PC-9 (cell line): ENCODE data around the gene ASXL1.

Experiments
- CTCF ChIP-seq: fragments of 200-600 bp; sonication (generic); conservative IDR thresholded peaks from 2 replicates; pipeline ENCODE4 v1.6.1; 2017; ENCODE audit warnings: mixed run types, antibody characterized with exemption, mild to moderate bottlenecking, moderate library complexity
- EZH2 ChIP-seq: fragments of 200-600 bp; sonication (generic); IDR thresholded peaks from 2 replicates; pipeline ENCODE4 v1.8.0; 2017; ENCODE audit warnings: antibody characterized with exemption, low read depth

DNA sequence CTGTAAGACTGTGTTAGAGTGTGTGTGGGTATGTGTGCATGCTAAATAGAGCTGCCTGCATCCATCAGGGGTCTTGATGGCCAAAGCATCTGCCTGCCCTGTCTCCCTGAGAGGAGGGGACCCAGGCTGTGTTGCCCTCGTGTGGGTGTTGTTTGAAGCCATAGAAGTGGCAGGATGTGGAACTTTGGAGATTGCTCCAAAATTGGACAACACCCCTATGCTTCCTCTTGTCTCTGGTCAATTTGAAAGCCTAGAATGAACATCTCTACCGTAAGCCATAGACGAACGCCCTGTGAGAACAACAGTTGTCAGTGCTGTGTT is 82.6 kb downstream of the ASXL1 start:
- TF ChIP-seq CTCF = no peak
- TF ChIP-seq EZH2 = no peak
